ENCODE data around the gene RBM39. TPM values are rescaled to one million over a fixed set of nuclear protein-coding genes. Genes with fewer than 3 reads are reported as not detected.

The RBM39 gene
- total and polyA plus RNA-seq, 2 of the 13 experiments (the other 11 are each of a cell fraction or from before 2014, with no cell fraction given) = 788 to 920 TPM

DNA sequence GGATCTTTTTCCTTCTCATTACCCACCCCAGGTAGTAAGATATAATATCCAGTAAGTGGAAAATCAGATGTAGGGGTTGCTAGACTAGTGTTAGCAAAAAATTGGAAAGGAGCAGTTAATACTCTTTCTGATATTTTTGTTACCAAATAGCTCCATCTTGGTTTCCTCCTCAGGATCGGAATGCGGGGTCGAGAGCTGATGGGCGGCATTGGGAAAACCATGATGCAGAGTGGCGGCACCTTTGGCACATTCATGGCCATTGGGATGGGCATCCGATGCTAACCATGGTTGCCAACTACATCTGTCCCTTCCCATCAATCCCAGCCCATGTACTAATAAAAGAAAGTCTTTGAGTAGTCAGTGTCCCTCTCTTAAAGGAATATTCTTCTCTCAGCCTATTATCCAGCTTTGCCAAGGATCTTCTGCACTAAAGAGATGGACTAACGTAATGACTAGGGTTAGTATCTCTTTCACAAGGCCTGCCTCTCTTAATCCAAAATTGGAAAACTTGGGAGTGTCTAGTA is 41.4 kb downstream of the RBM39 start (continued):
- TF ChIP-seq MIXL1 (CRISPR knock-in tag; IDR thresholded peaks at IDR 0.05) (peak; percentile 28), ZNF136 (CRISPR knock-in tag; IDR thresholded peaks at IDR 0.05; ENCODE audit: low read depth) (0 out of 2 replicates have a peak, but pooled peaks have one; percentile 61), MYPOP (CRISPR knock-in tag; IDR thresholded peaks at IDR 0.05) (peak; percentile 16; the same call in 1 of the 2 replicates), ZNF337 (CRISPR knock-in tag; IDR thresholded peaks at IDR 0.05; ENCODE audit: borderline replicate concordance, low read depth) (0 out of 2 replicates have a peak, but pooled peaks have one; percentile 33)

GRCh38 chr20:35699957-35700624 is 42.0 kb downstream of the RBM39 start:
- ChIA-PET POLR2A (interaction anchor here (0.5 to 23.6 kb wide), 16 partner anchors 12 to 245 kb away, joined by 3 to 319 read pairs (median 7); partner anchors contain the start of genes CEP250, CPNE1, RBM12 and RBM39), CTCF (ENCODE audit: low intra/inter-chr PET ratio, low total read pairs) (no interaction called here)
- DNase-seq (ENCODE audit: low spot score) = no peak
- Histone ChIP-seq H3K9ac (ENCODE audit: insufficient read depth, low read depth, low read length) (peak overlapping the region; percentile 97), H3K4me1 (ENCODE audit: insufficient read depth, low read length) (peaks cover 42% of the 10 kb centered on the region), H3K4me2 (ENCODE audit: low read depth, low read length) (peak overlapping the region; percentile 82), H3K27me3 (ENCODE audit: control insufficient read depth in 1 of 2, insufficient read depth in 2 of 2, low read length in 2 of 2) (no peaks in the 10 kb centered on the region; a peak in 1 of 5 replicates), H3K27ac (ENCODE audit: extremely low read length, insufficient read depth, low read length) (peak overlapping the region; percentile 88), H3K9me3 (ENCODE audit: low read length) (no peaks in the 10 kb centered on the region), H4K20me1 (ENCODE audit: insufficient read depth, low read length) (peaks cover 29% of the 10 kb centered on the region), H3K36me3 (replicated peaks in 1 of 2; ENCODE audit: control insufficient read depth in 1 of 2, insufficient read depth in 2 of 2, low read length in 2 of 2) (peaks cover 10 to 37% of the 10 kb centered on the region in 2 experiments), H3K4me3 (replicated peaks in 1 of 3; ENCODE audit: insufficient read depth in 1 of 3, low read depth in 2 of 3, low read length in 3 of 3) (peak overlapping the region; percentile 90 to 98 (median 96)), H2AFZ (ENCODE audit: low read length) (no peak overlapping the region), H3K79me2 (ENCODE audit: insufficient read depth, low read length) (peaks cover 38% of the 10 kb centered on the region)
- in situ Hi-C loops (cut with HindIII; ENCODE audit: extremely low pct_ligation_motif_present, low pct_unique_long_range_greater_than_20kb) (no loop called here), intact Hi-C loops (cut with micrococcal nuclease; ENCODE audit: unreplicated experiment) (loop anchor here (2.0 to 10.0 kb wide), 4 partner anchors 35 to 235 kb away; partner anchors contain the start of genes CPNE1, RBM12 and RBM39)
- peak; percentile 0; the same call in 2 of the 3 replicates for ATAC-seq
- BruUV-seq (replicated peaks) = no TSS peak
- FAIRE-seq = no peak
- 20% methylated on average over 6 of the region's 6 CpGs for WGBS (ENCODE audit: low lambda C conversion rate)
- no peak for TF ChIP-seq SMARCC2 (IDR thresholded peaks at IDR 0.05)
- TF ChIP-seq ISL2 (CRISPR knock-in tag; IDR thresholded peaks at IDR 0.05) = no peak
- TF ChIP-seq TEAD3 (CRISPR knock-in tag; optimal IDR thresholded peaks at IDR 0.05; ENCODE audit: borderline replicate concordance) = no peak
- no peak for TF ChIP-seq HOXD1 (CRISPR knock-in tag; IDR thresholded peaks at IDR 0.05)
- no peak for TF ChIP-seq ZNF652 (CRISPR knock-in tag; IDR thresholded peaks at IDR 0.05; ENCODE audit: borderline replicate concordance, low read depth)
- no peak for TF ChIP-seq ZNF556 (CRISPR knock-in tag; IDR thresholded peaks at IDR 0.05; ENCODE audit: borderline replicate concordance)
- TF ChIP-seq ZNF282 (IDR thresholded peaks at IDR 0.05; ENCODE audit: partially characterized antibody) = no peak
- TF ChIP-seq KAT8 (CRISPR knock-in tag; IDR thresholded peaks at IDR 0.05) = no peak
- TF ChIP-seq SRSF9 (IDR thresholded peaks at IDR 0.05; ENCODE audit: borderline replicate concordance, insufficient read depth, low read depth, low read length, poor library complexity, severe bottlenecking) = no peak
- TF ChIP-seq CREB1 (IDR thresholded peaks at IDR 0.05) = no peak
- 0 out of 2 replicates have a peak, but pooled peaks have one; percentile 13 for TF ChIP-seq CREB1 (CRISPR knock-in tag; IDR thresholded peaks at IDR 0.05)
- TF ChIP-seq JARID2 (CRISPR knock-in tag; IDR thresholded peaks at IDR 0.05; ENCODE audit: insufficient replicate concordance) = no peak
- TF ChIP-seq, protein P1, sequence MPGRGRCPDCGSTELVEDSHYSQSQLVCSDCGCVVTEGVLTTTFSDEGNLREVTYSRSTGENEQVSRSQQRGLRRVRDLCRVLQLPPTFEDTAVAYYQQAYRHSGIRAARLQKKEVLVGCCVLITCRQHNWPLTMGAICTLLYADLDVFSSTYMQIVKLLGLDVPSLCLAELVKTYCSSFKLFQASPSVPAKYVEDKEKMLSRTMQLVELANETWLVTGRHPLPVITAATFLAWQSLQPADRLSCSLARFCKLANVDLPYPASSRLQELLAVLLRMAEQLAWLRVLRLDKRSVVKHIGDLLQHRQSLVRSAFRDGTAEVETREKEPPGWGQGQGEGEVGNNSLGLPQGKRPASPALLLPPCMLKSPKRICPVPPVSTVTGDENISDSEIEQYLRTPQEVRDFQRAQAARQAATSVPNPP (CRISPR knock-in tag; IDR thresholded peaks at IDR 0.05) = no peak
- no peak for TF ChIP-seq ZSCAN29 (CRISPR knock-in tag; conservative IDR thresholded peaks at IDR 0.05)
- TF ChIP-seq KAT7 (CRISPR knock-in tag; IDR thresholded peaks at IDR 0.05; ENCODE audit: borderline replicate concordance) = no peak
- no peak for TF ChIP-seq ZNF766 (CRISPR knock-in tag; IDR thresholded peaks at IDR 0.05; ENCODE audit: borderline replicate concordance)
